IPS-20b (cell line): Measurements from ENCODE around the gene PWWP3B.

Source experiments
- H3K27ac ChIP-seq: one replicate; pipeline ENCODE4 v1.5.1; 2013; ENCODE audit warnings: low read length
- H3K27me3 ChIP-seq: 2 replicates; pipeline ENCODE4 v1.6.1; 2013; ENCODE audit warnings: mild to moderate bottlenecking, low read length, inconsistent platforms; ENCODE audit not compliant: insufficient read depth
- H3K36me3 ChIP-seq: 2 replicates; pipeline ENCODE4 v1.6.1; 2013; ENCODE audit warnings: low read depth, mild to moderate bottlenecking, inconsistent platforms, low read length, moderate library complexity; ENCODE audit not compliant: insufficient read depth
- H3K4me1 ChIP-seq: 2 replicates; pipeline ENCODE4 v1.6.1; 2013; ENCODE audit warnings: mild to moderate bottlenecking, control low read depth, inconsistent platforms, low read length, moderate library complexity; ENCODE audit not compliant: insufficient read depth
- H3K4me3 ChIP-seq: 2 replicates; pipeline ENCODE4 v1.5.1; 2013; ENCODE audit warnings: mild to moderate bottlenecking, low read length, inconsistent platforms
- H3K9ac ChIP-seq: 2 replicates; pipeline ENCODE4 v1.6.1; 2013; ENCODE audit warnings: low read depth, mild to moderate bottlenecking, inconsistent platforms, low read length, moderate library complexity
- H3K9me3 ChIP-seq: 2 replicates; pipeline ENCODE4 v1.6.1; 2013; ENCODE audit warnings: mild to moderate bottlenecking, low read depth, low read length, inconsistent platforms; ENCODE audit not compliant: insufficient read depth

The PWWP3B gene

GRCh38 chrX:106201502-106202178, 33.5 kb downstream of the PWWP3B start:
- H3K4me3 ChIP-seq, result no peak overlapping the region
- H3K27ac ChIP-seq, result no peak overlapping the region
- H3K9me3 ChIP-seq, result no peaks in the 10 kb centered on the region
- H3K36me3 ChIP-seq, result no peaks in the 10 kb centered on the region
- no peaks in the 10 kb centered on the region for H3K27me3 ChIP-seq
- no peak overlapping the region for H3K9ac ChIP-seq
- H3K4me1 ChIP-seq, result no peaks in the 10 kb centered on the region

- Histone ChIP-seq H3K27ac (no peak overlapping the region), H3K9me3 (no peaks in the 10 kb centered on the region), H3K36me3 (no peaks in the 10 kb centered on the region), H3K4me1 (no peaks in the 10 kb centered on the region), H3K9ac (no peak overlapping the region), H3K27me3 (no peaks in the 10 kb centered on the region), H3K4me3 (no peak overlapping the region)
Observed at GRCh38 chrX:106203315-106203714, 35.2 kb downstream of the PWWP3B start.

GRCh38 chrX:106208154-106208553, 40.0 kb downstream of the PWWP3B start:
- Histone ChIP-seq H3K27ac (no peak overlapping the region), H3K4me1 (no peaks in the 10 kb centered on the region), H3K9ac (no peak overlapping the region), H3K9me3 (no peaks in the 10 kb centered on the region), H3K36me3 (no peaks in the 10 kb centered on the region), H3K27me3 (no peaks in the 10 kb centered on the region), H3K4me3 (no peak overlapping the region)
